HepG2 (cell line): ENCODE measurements around the gene KCTD4. TPM values are rescaled to one million over a fixed set of nuclear protein-coding genes. Genes with fewer than 3 reads are reported as not detected.

Source experiments
- ATAC-seq: fragments of 200-7000 bp; cut with Tn5 transposase; 3 replicates; pipeline ENCODE4 v1.9.1; 2020; ENCODE audit warnings: mild to moderate bottlenecking, moderate library complexity
- BruUV-seq: library from RNA; stranded (reverse); fragments of 400-500 nt; replicated peaks from 2 replicates; lab custom pipeline; 2021; lab: Mats Ljungman, UMichigan
- CTCF ChIA-PET: fragments of 300-600 bp; formaldehyde crosslinking; extraction: SDS; loops from one replicate; lab custom pipeline; 2021; ENCODE audit warnings: low total read pairs, inconsistent platforms, low intra/inter-chr PET ratio; lab: Yijun Ruan, JAX
- POLR2A ChIA-PET: fragments of 350-600 bp; sonication (Branson Sonifier 250); formaldehyde crosslinking; loops from one replicate; lab custom pipeline; 2020; ENCODE audit warnings: antibody characterized with exemption, inconsistent platforms; lab: Yijun Ruan, JAX
- DNase-seq: peaks from one replicate; pipeline ENCODE4 v3.0.0-alpha.2; 2015; ENCODE audit warnings: low spot score
- FAIRE-seq: peaks from 3 replicates; lab custom pipeline; 2011; peaks lifted over from hg19 to GRCh38; lab: Jason Lieb, UNC
- H2AFZ ChIP-seq: one replicate; pipeline ENCODE4 v1.6.1; 2011; ENCODE audit warnings: low read length, inconsistent platforms
- H3K27ac ChIP-seq: fragments of 300-600 bp; 3 replicates; pipeline ENCODE4 v1.8.0; 2011; ENCODE audit warnings: mixed run types, mild to moderate bottlenecking, mixed read lengths, low read length, inconsistent platforms; ENCODE audit not compliant: insufficient read depth; ENCODE audit errors: extremely low read length
- H3K27me3 ChIP-seq, 2 experiments: fragments of 200-600 bp in 1 of 2; 2 replicates in 1 of 2; 3 replicates in 1 of 2; pipeline versions ENCODE4 v1.6.0 to v1.8.0; 2011; ENCODE audit warnings: low read length in 2 of 2, mild to moderate bottlenecking in 2 of 2, moderate library complexity in 2 of 2, inconsistent platforms in 1 of 2; ENCODE audit not compliant: insufficient read depth in 2 of 2, control insufficient read depth in 1 of 2
- H3K36me3 ChIP-seq, 2 experiments: fragments of 200-600 bp in 1 of 2; replicated peaks in 1 of 2; 2 replicates in 1 of 2; 3 replicates in 1 of 2; pipeline versions ENCODE4 v1.5.1 to v1.8.0; 2011; ENCODE audit warnings: low read length in 2 of 2, inconsistent platforms in 1 of 2; ENCODE audit not compliant: insufficient read depth in 2 of 2, control insufficient read depth in 1 of 2
- H3K4me1 ChIP-seq: 2 replicates; pipeline ENCODE4 v1.5.1; 2012; ENCODE audit warnings: low read length, inconsistent platforms; ENCODE audit not compliant: insufficient read depth
- H3K4me2 ChIP-seq: 2 replicates; pipeline ENCODE4 v1.6.0; 2011; ENCODE audit warnings: low read depth, low read length, inconsistent platforms
- H3K4me3 ChIP-seq, 3 experiments: fragments of 200-600 bp in 1 of 3; sonication (generic), shearing (Covaris generic) in 1 of 3; replicated peaks in 1 of 3; 2 replicates each; pipeline ENCODE4 v1.5.1; 2011 to 2016; ENCODE audit warnings: low read length in 3 of 3, inconsistent platforms in 2 of 3, low read depth in 2 of 3, mild to moderate bottlenecking in 2 of 3, control low read depth in 1 of 3, mixed read lengths in 1 of 3; ENCODE audit not compliant: insufficient read depth in 1 of 3
- H3K79me2 ChIP-seq: one replicate; pipeline ENCODE4 v1.6.1; 2011; ENCODE audit warnings: low read length, inconsistent platforms; ENCODE audit not compliant: insufficient read depth
- H3K9ac ChIP-seq: 2 replicates; pipeline ENCODE4 v1.6.0; 2011; ENCODE audit warnings: mild to moderate bottlenecking, low read depth, low read length, inconsistent platforms; ENCODE audit not compliant: insufficient read depth
- H3K9me3 ChIP-seq: 2 replicates; pipeline ENCODE4 v1.5.1; 2012; ENCODE audit warnings: mild to moderate bottlenecking, low read length
- H4K20me1 ChIP-seq: 2 replicates; pipeline ENCODE4 v1.6.0; 2011; ENCODE audit warnings: inconsistent platforms, mild to moderate bottlenecking, low read length, moderate library complexity; ENCODE audit not compliant: insufficient read depth
- HMG20B ChIP-seq: conservative IDR thresholded peaks from 2 replicates; pipeline ENCODE4 v1.6.1; 2016; ENCODE audit warnings: missing genetic modification reagents, missing compliant biosample characterization
- YY1 ChIP-seq: IDR thresholded peaks from 2 replicates; pipeline ENCODE4 v1.6.1; 2011; ENCODE audit warnings: low read length, low read depth, moderate library complexity, mild to moderate bottlenecking; ENCODE audit not compliant: insufficient read depth, insufficient replicate concordance
- ZFP36L2 ChIP-seq: sonication (generic); formaldehyde crosslinking; IDR thresholded peaks from 2 replicates; pipeline ENCODE4 v1.4.0; 2020; ENCODE audit warnings: missing genetic modification reagents
- ZNF30 ChIP-seq: sonication (generic); formaldehyde crosslinking; IDR thresholded peaks from 2 replicates; pipeline ENCODE4 v1.5.0; 2020; ENCODE audit warnings: mild to moderate bottlenecking, missing genetic modification reagents
- ZNF557 ChIP-seq: sonication (generic); formaldehyde crosslinking; IDR thresholded peaks from 2 replicates; pipeline ENCODE4 v1.4.0; 2020; ENCODE audit warnings: missing genetic modification reagents
- ZNF558 ChIP-seq: sonication (generic); formaldehyde crosslinking; IDR thresholded peaks from 2 replicates; pipeline ENCODE4 v1.9.0; 2022; ENCODE audit warnings: mild to moderate bottlenecking, missing genetic modification reagents, borderline replicate concordance
- ZNF83 ChIP-seq: sonication (generic); formaldehyde crosslinking; IDR thresholded peaks from 2 replicates; pipeline ENCODE4 v1.4.0; 2020; ENCODE audit warnings: missing genetic modification reagents, mild to moderate bottlenecking, borderline replicate concordance
- WGBS: methylation state at CpG from one replicate; pipeline ENCODE4 v1.1.6; 2017; ENCODE audit warnings: low lambda C conversion rate; 5-methylcytosine and 5-hydroxymethylcytosine counted together
- in situ Hi-C: cut with HindIII; loops from 2 replicates; pipeline ENCODE4 v1.10.0; 2017; ENCODE audit warnings: low pct_unique_long_range_greater_than_20kb; ENCODE audit not compliant: extremely low pct_ligation_motif_present
- intact Hi-C: fragments of 100-400 bp; cut with micrococcal nuclease; formaldehyde crosslinking; loops from one replicate; pipeline ENCODE4 v1.10.0; 2022; ENCODE audit not compliant: unreplicated experiment
- polyA plus RNA-seq, 8 experiments: library from polyadenylated mRNA; depleted of rRNA in 3 of 8; stranded (reverse) in 7 of 8; unstranded in 1 of 8; fragments of >200 nt; fragmentation: Illumina TruSeq in 4 of 8; extraction: Trizol in 4 of 8; gene quantifications; 2 replicates each; pipeline versions ENCODE4 v1.2.1 to v1.2.3, GENCODE V29; 2011 to 2016; ENCODE audit warnings: low read depth in 4 of 8, missing spikeins in 1 of 8, mixed read lengths in 1 of 8; ENCODE audit not compliant: insufficient read depth in 1 of 8
- total RNA-seq, 5 experiments: library from RNA; depleted of rRNA; stranded (reverse); fragments of >200 nt; fragmentation: Illumina TruSeq; extraction: Trizol; gene quantifications; 2 replicates each; pipeline ENCODE4 v1.2.3, GENCODE V29; 2016; ENCODE audit warnings: low read depth in 1 of 5
- TF ChIP-seq, protein P1 (sequence below): sonication (generic); formaldehyde crosslinking; IDR thresholded peaks from 2 replicates; pipeline ENCODE4 v1.4.0; 2020; ENCODE audit warnings: low read depth, missing genetic modification reagents
- TF ChIP-seq, protein P2 (sequence below): sonication (generic); formaldehyde crosslinking; IDR thresholded peaks from 2 replicates; pipeline ENCODE4 v1.5.0; 2020; ENCODE audit warnings: missing genetic modification reagents
- TF ChIP-seq, protein P3 (sequence below): sonication (generic); formaldehyde crosslinking; IDR thresholded peaks from 2 replicates; pipeline ENCODE4 v1.9.0; 2021; ENCODE audit warnings: missing genetic modification reagents, mild to moderate bottlenecking, borderline replicate concordance

KCTD4 gene
- total and polyA plus RNA-seq, 2 of the 13 experiments (the other 11 are each of a cell fraction or from before 2014, with no cell fraction given) = not detected

- Histone ChIP-seq H3K9me3 (no peaks in the 10 kb centered on the region), H3K4me1 (peaks cover 7% of the 10 kb centered on the region), H3K27me3 (no peaks in the 10 kb centered on the region), H3K79me2 (peaks cover 3% of the 10 kb centered on the region), H3K27ac (no peak overlapping the region), H3K4me2 (no peak overlapping the region), H3K36me3 (peaks cover 0 to 8% of the 10 kb centered on the region in 2 experiments; a peak in 1 of 5 replicates), H3K9ac (no peak overlapping the region), H2AFZ (no peak overlapping the region), H3K4me3 (no peak overlapping the region), H4K20me1 (no peaks in the 10 kb centered on the region)
- WGBS = 95% methylated on average over 5 of the region's 5 CpGs
- POLR2A ChIA-PET = interaction anchor here (0.6 kb wide), 1 partner anchor 32 kb away, joined by 4 read pairs; no protein-coding TSS in a partner anchor
- BruUV-seq = no TSS peak
- ATAC-seq (no peak), FAIRE-seq (no peak), DNase-seq (no peak)
- in situ Hi-C loops (no loop called here), intact Hi-C loops (no loop called here)
- CTCF ChIA-PET = no interaction called here
- TF ChIP-seq, protein P1, sequence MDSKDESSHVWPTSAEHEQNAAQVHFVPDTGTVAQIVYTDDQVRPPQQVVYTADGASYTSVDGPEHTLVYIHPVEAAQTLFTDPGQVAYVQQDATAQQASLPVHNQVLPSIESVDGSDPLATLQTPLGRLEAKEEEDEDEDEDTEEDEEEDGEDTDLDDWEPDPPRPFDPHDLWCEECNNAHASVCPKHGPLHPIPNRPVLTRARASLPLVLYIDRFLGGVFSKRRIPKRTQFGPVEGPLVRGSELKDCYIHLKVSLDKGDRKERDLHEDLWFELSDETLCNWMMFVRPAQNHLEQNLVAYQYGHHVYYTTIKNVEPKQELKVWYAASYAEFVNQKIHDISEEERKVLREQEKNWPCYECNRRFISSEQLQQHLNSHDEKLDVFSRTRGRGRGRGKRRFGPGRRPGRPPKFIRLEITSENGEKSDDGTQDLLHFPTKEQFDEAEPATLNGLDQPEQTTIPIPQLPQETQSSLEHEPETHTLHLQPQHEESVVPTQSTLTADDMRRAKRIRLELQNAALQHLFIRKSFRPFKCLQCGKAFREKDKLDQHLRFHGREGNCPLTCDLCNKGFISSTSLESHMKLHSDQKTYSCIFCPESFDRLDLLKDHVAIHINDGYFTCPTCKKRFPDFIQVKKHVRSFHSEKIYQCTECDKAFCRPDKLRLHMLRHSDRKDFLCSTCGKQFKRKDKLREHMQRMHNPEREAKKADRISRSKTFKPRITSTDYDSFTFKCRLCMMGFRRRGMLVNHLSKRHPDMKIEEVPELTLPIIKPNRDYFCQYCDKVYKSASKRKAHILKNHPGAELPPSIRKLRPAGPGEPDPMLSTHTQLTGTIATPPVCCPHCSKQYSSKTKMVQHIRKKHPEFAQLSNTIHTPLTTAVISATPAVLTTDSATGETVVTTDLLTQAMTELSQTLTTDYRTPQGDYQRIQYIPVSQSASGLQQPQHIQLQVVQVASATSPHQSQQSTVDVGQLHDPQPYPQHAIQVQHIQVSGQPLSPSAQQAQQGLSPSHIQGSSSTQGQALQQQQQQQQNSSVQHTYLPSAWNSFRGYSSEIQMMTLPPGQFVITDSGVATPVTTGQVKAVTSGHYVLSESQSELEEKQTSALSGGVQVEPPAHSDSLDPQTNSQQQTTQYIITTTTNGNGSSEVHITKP (CRISPR knock-in tag) = no peak
- TF ChIP-seq ZNF557 (CRISPR knock-in tag) (no peak), HMG20B (CRISPR knock-in tag) (no peak), ZFP36L2 (CRISPR knock-in tag) (no peak), ZNF558 (CRISPR knock-in tag) (no peak), ZNF83 (CRISPR knock-in tag) (no peak), ZNF30 (CRISPR knock-in tag) (no peak), YY1 (no peak)
- TF ChIP-seq, protein P2, sequence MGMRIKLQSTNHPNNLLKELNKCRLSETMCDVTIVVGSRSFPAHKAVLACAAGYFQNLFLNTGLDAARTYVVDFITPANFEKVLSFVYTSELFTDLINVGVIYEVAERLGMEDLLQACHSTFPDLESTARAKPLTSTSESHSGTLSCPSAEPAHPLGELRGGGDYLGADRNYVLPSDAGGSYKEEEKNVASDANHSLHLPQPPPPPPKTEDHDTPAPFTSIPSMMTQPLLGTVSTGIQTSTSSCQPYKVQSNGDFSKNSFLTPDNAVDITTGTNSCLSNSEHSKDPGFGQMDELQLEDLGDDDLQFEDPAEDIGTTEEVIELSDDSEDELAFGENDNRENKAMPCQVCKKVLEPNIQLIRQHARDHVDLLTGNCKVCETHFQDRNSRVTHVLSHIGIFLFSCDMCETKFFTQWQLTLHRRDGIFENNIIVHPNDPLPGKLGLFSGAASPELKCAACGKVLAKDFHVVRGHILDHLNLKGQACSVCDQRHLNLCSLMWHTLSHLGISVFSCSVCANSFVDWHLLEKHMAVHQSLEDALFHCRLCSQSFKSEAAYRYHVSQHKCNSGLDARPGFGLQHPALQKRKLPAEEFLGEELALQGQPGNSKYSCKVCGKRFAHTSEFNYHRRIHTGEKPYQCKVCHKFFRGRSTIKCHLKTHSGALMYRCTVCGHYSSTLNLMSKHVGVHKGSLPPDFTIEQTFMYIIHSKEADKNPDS = no peak
- TF ChIP-seq, protein P3, sequence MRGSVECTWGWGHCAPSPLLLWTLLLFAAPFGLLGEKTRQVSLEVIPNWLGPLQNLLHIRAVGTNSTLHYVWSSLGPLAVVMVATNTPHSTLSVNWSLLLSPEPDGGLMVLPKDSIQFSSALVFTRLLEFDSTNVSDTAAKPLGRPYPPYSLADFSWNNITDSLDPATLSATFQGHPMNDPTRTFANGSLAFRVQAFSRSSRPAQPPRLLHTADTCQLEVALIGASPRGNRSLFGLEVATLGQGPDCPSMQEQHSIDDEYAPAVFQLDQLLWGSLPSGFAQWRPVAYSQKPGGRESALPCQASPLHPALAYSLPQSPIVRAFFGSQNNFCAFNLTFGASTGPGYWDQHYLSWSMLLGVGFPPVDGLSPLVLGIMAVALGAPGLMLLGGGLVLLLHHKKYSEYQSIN (CRISPR knock-in tag) = no peak
These were observed 16.2 kb downstream of the KCTD4 start for GRCh38 chr13:45184693-45185092.
